HG03571 (cell line): ENCODE data around the gene RACGAP1.

Source experiments
- ATAC-seq: cut with Tn5 transposase; IDR thresholded peaks from one replicate; pipeline ENCODE4 v1.9.1; 2021; ENCODE audit not compliant: unreplicated experiment

The RACGAP1 gene

DNA sequence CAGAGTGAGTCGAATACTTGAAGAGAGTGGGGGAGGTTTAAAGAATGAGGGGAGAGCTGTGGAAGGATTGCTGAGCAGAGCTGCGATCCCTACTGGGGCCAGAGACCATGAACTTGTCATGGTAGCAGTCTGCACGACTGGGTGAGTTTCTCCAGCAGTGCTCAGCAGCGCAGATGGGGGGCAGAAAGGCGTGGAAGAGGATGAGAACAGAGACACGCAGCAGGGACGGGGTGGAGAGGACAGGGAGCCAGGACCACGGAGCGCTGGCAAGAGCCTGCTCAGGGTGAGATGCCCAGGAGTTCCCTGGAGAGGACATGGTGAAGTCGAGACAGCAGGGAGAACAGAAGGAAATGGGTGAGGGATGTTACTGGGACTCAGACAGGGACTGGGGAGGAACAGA, 54.6 kb downstream of the RACGAP1 start:
- ATAC-seq, result no peak

- no peak for ATAC-seq
Observed at GRCh38 chr12:49969651-49970429, 55.5 kb downstream of the RACGAP1 start.

- no peak for ATAC-seq
Observed at GRCh38 chr12:49969027-49969426, 56.3 kb downstream of the RACGAP1 start.

DNA sequence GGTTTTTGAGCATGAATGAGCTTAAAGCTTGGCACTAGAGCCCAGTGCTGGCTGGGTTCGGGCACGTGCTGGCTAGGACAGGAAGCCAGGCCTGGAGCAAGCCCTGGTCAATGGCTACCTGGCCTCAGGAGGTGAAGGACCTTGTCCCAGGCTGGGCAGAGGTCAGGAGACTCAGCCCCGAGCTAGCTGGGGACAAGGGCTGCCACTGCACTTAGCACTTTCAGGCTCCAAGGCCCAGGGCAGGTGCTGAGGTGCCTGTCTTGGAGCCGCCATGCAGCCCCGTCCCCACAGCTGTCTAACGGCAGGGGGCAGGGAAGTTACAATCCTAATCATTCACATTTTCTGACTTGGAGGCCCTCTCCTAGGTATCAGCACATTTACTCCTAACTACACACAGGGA, 56.8 kb downstream of the RACGAP1 start:
- no peak for ATAC-seq

DNA sequence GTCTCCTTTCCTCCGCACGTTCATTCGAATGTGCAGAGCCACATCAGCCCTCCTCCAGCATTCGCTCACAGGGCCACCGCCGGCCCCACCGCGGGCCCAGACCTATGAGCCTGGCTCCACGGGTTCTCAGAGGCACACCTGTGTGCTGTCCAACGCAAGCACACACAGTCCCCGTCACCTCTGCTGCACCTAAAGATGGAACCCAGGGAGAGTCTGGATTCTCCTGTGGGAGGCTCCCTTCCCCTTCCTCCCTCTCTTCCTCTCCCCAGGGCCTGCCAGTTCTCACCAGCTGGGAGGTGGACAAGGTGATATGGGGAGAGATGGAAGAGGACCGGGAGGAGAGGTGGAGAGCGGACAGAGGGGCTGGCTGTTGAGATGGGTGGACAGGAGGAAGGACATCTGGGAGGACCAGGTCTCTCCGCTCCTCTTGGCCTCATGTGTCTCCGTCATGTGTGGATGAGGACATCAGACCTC, 57.5 kb downstream of the RACGAP1 start:
- ATAC-seq, result no peak

GRCh38 chr12:49967042-49967776, 58.1 kb downstream of the RACGAP1 start:
- peak; percentile 56 for ATAC-seq

GRCh38 chr12:49966511-49967041, 58.7 kb downstream of the RACGAP1 start:
- ATAC-seq, result no peak

DNA sequence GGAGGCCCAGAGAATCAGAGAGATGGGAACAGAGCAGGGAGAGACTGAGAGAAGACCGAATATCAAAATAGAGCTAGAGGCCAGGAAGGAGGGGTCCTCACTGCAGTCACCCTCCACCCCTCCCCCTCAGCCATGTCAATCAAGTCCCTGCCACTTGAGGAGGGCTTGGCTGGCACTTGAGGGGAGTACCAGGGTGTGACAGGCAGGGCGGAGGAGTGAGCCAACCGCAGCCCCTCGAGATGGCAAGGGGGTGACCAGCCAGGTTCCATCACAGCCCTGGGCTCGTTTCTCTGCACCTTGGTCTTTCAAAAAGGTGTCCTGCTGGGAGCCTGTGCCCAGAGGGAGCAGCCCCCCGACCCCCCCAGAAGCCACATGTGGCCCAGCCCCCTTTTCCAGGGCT, 59.5 kb downstream of the RACGAP1 start:
- ATAC-seq, result no peak

DNA sequence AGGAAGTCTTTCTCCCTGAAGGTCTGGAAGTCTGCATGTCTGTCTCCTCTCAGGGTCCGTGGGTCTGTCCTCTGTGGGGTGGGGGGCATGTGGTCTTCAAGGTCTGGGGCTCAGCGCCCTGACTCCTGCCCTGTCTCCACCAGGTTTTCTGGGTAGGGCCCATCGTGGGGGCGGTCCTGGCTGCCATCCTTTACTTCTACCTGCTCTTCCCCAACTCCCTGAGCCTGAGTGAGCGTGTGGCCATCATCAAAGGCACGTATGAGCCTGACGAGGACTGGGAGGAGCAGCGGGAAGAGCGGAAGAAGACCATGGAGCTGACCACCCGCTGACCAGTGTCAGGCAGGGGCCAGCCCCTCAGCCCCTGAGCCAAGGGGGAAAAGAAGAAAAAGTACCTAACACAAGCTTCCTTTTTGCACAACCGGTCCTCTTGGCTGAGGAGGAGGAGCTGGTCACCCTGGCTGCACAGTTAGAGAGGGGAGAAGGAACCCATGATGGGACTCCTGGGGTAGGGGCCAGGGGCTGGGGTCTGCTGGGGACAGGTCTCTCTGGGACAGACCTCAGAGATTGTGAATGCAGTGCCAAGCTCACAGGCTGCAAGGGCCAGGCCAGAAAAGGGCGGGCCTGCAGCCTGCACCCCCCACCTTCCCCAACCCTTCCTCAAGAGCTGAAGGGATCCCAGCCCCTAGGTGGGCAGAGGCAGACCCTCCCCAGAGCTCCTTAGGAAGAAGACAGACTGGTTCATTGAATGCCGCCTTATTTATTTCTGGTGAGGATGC, 60.3 kb downstream of the RACGAP1 start:
- ATAC-seq, result no peak

DNA sequence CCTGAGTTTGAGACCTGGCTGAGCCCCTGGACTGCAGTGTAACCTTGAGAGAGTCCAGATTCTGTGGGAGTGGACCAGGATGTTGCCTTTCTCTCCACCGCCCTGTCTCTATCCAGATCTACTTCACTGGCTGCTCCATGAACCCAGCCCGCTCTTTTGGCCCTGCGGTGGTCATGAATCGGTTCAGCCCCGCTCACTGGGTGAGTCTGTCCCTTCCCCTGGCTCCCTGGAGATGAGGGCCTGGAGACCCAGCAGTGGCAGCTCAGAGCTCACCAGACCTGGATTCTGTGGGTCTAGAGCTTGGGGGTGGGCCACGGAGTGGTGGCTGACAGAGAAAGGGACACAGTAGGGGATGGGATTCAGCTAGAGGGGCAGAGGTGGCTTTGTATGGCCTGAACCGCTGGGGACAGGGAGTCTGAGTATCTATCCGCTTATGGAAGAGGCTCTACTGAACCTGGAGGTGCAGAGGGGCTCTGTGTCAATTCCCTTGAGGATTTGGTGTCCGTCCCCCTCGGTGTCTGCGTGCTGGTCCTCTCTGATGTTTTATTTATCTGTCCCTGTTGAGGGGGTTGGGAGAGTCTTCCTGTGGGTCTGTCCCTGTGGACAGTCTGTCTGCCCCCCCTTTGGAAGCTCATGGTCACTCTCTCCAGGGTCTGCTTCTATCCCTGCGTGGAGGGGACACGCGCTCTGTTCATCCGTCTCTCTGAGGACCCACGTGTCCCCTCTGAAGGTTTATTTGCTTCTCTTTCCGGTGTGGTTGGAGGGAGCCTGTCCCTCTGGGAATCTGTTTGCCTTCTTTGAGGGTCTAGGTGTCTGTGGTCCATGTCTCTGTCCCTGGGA, 61.1 kb downstream of the RACGAP1 start:
- ATAC-seq, result no peak

DNA sequence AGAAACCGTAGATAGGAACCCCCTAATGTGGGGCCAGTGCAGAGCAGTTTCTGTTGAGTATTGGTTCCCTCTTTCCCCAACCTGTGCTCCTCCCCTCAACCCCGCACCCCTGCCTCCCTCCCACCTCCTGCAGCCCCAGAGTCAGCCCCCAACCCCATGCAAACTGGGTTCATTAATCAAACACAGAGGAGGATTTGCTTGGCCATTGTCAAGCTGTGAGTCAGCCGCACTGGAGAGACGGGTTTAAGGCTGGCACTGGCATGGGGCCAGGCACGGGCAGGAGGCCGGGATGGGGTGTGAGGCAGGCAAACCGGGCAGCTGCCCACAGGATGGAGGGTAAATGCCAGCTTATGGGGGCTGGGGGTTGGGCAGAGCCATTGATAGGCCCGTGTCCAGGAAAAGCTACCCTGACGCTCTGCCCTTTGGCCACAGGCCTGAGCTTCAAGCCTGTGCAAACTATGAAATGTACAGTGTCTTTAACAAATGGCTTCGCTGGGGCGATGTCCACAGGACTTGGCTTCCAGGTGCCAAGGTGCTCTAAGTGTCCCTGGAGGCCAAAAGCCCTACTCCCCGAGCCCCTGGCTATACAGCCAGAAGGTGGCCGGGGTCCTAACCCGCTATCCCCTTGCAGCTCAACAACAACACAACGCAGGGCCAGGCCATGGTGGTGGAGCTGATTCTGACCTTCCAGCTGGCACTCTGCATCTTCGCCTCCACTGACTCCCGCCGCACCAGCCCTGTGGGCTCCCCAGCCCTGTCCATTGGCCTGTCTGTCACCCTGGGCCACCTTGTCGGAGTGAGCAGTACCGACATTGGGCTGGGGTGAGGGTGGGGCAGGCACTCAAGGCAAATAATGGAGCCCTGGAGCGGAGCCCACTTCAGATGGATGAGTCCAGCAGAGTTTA, 62.2 kb downstream of the RACGAP1 start:
- ATAC-seq, result no peak

GRCh38 chr12:49961993-49962764, 63.1 kb downstream of the RACGAP1 start:
- no peak for ATAC-seq

- no peak for ATAC-seq
Observed at GRCh38 chr12:49961111-49961922, 64.0 kb downstream of the RACGAP1 start, which contains the start of gene AQP5. Gene AQP5 (plus strand): TSS chr12:49961872. CDS start chr12:49962018, 146 bp downstream.

- no peak for ATAC-seq
Observed at GRCh38 chr12:49960474-49961110, 64.7 kb downstream of the RACGAP1 start.

- no peak for ATAC-seq
Observed at GRCh38 chr12:49959685-49960473, 65.4 kb downstream of the RACGAP1 start.

GRCh38 chr12:49957570-49957967, 67.7 kb downstream of the RACGAP1 start:
- ATAC-seq, result no peak
